ENCODE data around the gene RTN4R.

Gene RTN4R

DNA sequence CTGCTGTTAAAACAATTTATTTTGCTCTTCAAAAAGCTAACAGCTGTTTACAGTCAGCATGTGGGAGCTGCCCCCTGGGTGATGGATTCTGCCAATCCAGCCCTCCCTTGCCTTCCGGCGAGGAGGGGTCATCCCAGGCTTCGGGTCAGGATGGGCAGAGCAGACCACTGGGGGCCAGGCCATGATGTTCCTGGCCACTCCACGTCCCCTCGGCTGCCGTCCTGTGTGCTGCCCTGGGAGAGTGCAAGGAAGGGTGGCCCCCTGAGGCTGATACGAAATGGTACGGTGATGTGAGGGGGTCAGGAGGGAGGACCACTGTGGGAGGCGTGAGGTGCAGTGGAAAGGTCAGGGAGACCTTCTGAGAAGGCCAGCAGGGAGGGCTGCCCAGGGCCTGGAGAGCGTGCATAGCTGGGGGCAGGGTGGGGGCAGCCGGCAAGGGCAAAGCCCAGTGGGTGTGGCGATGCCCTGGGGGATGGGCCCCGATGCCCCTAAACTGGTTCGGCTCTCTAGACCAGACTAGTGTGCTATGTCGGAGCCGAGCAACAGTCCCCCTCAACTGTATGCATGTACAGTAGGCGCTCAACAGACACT lies 41.3 kb downstream of the RTN4R start:
- no peak overlapping the region for H3K4me3 ChIP-seq (ENCODE audit: low read length)
- DNase-seq (ENCODE audit: low read depth) = no peak
- TF ChIP-seq, protein P1, sequence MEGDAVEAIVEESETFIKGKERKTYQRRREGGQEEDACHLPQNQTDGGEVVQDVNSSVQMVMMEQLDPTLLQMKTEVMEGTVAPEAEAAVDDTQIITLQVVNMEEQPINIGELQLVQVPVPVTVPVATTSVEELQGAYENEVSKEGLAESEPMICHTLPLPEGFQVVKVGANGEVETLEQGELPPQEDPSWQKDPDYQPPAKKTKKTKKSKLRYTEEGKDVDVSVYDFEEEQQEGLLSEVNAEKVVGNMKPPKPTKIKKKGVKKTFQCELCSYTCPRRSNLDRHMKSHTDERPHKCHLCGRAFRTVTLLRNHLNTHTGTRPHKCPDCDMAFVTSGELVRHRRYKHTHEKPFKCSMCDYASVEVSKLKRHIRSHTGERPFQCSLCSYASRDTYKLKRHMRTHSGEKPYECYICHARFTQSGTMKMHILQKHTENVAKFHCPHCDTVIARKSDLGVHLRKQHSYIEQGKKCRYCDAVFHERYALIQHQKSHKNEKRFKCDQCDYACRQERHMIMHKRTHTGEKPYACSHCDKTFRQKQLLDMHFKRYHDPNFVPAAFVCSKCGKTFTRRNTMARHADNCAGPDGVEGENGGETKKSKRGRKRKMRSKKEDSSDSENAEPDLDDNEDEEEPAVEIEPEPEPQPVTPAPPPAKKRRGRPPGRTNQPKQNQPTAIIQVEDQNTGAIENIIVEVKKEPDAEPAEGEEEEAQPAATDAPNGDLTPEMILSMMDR (conservative IDR thresholded peaks at IDR 0.05; ENCODE audit: low read length) = no peak

DNA sequence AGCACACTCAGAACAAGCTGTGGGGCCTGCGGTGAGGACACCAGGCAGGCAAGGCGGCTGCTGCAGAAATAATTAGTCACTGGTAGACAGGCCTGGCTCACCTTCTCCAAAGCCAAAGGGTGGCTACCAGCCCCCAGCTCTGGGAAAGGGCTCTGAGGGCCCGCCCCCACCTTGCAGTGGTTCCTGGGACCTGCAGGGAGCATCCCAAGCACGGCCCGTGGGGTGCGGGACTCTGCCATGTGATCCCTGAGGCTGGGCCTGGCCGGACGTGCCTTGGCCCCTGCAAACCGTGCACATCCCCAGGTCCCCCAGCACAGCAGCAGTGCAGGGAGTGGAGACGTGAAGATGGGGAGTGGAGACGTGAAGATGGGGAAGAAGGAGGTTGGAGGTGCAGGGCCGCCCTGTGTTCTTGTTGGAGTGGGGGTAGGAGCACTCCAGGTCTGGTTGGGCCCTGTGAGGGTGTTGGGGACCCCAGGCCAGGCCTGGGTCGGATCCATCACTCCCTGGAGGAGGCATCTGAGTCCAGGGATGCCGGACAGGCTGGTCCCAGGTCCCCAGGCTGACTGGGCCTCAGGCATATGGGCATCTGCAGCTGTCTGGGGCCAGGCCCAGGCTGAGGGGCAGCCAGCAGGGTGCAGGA lies 41.9 kb downstream of the RTN4R start:
- no peak for DNase-seq (ENCODE audit: low read depth)
- TF ChIP-seq, protein P1 (conservative IDR thresholded peaks at IDR 0.05; ENCODE audit: low read length) = no peak
- no peak overlapping the region for H3K4me3 ChIP-seq (ENCODE audit: low read length)

DNA sequence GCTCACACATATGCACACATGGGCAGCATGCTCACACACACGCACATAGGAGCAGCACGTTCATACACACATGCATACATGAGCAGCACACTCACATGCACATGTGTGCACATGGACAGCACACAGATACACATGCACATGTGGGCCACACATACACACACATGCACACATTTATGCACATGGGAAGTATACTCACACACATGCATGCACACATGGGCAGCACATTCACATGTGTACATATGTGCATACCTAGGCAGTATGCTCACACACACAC lies 42.5 kb downstream of the RTN4R start:
- DNase-seq (ENCODE audit: low read depth) = no peak
- no peak overlapping the region for H3K4me3 ChIP-seq (ENCODE audit: low read length)
- TF ChIP-seq, protein P1 (conservative IDR thresholded peaks at IDR 0.05; ENCODE audit: low read length) = no peak

DNA sequence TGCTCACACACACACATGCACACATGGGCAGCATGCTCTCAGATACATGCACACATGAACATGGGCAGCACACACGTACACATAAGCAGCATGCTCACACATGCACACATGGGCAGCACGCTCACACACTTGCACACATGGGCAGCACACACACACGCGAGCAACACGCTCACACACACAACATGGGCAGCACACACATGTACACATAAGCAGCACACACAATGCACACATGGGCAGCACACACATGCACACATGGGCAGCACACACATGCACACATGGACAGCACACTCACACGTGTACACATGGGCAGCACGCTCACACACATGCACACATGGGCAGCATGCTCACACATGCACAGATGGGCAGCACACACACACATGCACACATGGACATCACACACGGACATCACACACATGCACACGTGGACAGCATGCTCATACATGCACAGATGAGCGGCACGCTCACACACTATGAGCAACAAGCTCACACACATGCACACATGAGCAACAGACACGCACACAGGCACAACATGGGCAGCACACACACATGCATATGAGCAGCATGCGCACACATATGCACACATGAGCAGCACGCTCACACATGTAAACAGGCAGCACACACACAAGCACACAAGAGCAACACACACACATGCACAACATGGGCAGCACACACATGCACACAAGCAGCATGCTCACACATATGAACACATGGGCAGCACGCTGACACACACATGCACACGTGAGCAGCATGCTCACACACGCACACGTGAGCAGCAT lies 43.0 kb downstream of the RTN4R start:
- TF ChIP-seq, protein P1 (conservative IDR thresholded peaks at IDR 0.05; ENCODE audit: low read length) = no peak
- H3K4me3 ChIP-seq (ENCODE audit: low read length) = no peak overlapping the region
- no peak for DNase-seq (ENCODE audit: low read depth)

DNA sequence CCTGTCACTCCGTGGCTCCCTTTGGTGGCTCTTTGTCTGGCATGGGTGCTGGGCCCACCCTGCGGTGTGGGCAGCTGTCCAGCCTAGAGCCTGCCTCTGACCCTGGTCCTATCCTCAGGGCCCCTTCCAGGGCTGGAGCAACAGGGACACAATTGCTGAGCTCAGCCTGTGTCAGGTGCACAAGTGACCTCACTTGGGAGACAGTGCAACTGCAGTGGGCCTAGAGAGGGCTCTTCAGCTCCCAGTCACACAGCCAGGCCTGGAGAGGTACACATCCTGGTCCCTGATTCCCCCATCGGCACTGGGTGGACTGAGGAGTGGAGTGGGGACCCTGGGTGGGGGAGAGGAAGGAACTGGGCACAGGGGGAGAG lies 43.9 kb downstream of the RTN4R start:
- no peak for DNase-seq (ENCODE audit: low read depth)
- H3K4me3 ChIP-seq (ENCODE audit: low read length) = no peak overlapping the region
- TF ChIP-seq, protein P1 (conservative IDR thresholded peaks at IDR 0.05; ENCODE audit: low read length) = no peak

DNA sequence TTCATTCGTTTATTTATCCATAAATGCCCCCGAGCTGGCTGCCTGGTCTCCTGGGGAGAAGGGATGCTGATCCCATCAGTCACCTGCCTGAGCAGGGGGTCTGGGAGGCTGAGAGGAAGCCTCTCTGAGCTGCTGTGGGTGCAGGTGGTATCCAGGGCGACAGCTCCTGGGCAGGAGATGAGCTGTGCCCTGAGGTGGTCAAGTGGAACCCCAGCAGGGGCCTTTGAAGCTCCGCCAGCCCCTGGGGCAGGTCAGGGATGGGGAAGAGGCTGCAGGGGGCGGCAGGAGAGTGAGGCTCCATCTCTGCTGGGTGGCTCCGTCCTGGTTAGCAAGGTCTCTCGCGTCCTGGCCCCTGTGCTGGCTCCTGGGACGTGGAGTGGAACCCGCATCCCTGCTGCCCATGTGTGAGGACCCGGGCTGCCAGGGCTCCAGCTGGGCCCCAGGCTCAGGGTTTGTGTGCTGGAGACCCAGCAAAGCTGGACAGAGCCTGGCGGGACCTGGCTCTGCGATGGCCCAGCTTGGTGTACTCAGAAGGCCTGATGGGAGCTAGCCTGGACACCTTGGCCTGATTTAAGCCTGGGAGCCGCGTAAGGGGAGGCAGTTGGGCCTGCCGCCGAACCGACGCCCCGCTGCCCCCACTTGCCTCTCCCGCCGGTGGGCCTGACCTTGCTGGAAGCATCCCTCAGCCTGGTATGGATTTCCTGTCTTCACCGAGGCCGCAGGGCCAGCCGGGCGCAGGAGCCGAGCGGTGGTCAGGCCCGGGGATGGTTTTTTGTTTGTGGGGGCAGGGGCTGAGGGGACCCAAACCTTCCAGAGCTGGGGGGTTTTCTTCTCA lies 44.5 kb downstream of the RTN4R start:
- DNase-seq (ENCODE audit: low read depth) = no peak
- TF ChIP-seq, protein P1 (conservative IDR thresholded peaks at IDR 0.05; ENCODE audit: low read length) = no peak
- no peak overlapping the region for H3K4me3 ChIP-seq (ENCODE audit: low read length)
